Esophagus muscularis mucosa (tissue), 4 donors: Measurements from ENCODE around the gene CCDC9B. TPM values are rescaled to one million over a fixed set of nuclear protein-coding genes. Genes with fewer than 3 reads are reported as not detected.

ENCODE experiments used
- DNase-seq: peaks from one replicate; pipeline ENCODE4 v3.0.0-alpha.2; 2017; ENCODE audit errors: extremely low spot score
- H3K27ac ChIP-seq, 4 donors: fragments of 200-600 bp; sonication (generic); replicated peaks in 1 of 4; 1 replicate in 3 of 4; 2 replicates in 1 of 4; pipeline ENCODE4 v1.5.1; 2016 to 2019; ENCODE audit warnings: mild to moderate bottlenecking in 1 of 4
- H3K27me3 ChIP-seq, 4 donors: fragments of 200-600 bp; sonication (generic); one replicate each; pipeline versions ENCODE4 v1.5.1 to v1.6.0; 2016 to 2019
- H3K36me3 ChIP-seq, 4 donors: fragments of 200-600 bp; sonication (generic); one replicate each; pipeline ENCODE4 v1.5.1; 2016 to 2019
- H3K4me1 ChIP-seq, 4 donors: fragments of 200-600 bp; sonication (generic); one replicate each; pipeline ENCODE4 v1.5.1; 2016 to 2019
- H3K4me3 ChIP-seq, 4 donors: fragments of 200-600 bp; sonication (generic); 1 replicate in 2 of 4; 2 replicates in 2 of 4; pipeline ENCODE4 v1.5.1; 2016 to 2019; ENCODE audit warnings: mild to moderate bottlenecking in 4 of 4, moderate library complexity in 1 of 4
- H3K9me3 ChIP-seq, 4 donors: fragments of 200-600 bp; sonication (generic); 1 replicate in 3 of 4; 2 replicates in 1 of 4; pipeline ENCODE4 v1.5.1; 2016 to 2019
- EP300 ChIP-seq: sonication (generic); formaldehyde crosslinking; IDR thresholded peaks from one replicate; pipeline ENCODE4 v1.6.1; 2017; ENCODE audit warnings: antibody characterized with exemption
- POLR2A ChIP-seq: fragments of 450-650 bp; IDR thresholded peaks from one replicate; pipeline ENCODE4 v1.6.1; 2017; ENCODE audit warnings: antibody characterized with exemption, moderate library complexity, mild to moderate bottlenecking, low read depth
- POLR2AphosphoS5 ChIP-seq, 2 donors: sonication (generic); formaldehyde crosslinking; IDR thresholded peaks; one replicate each; pipeline ENCODE4 v1.6.1; 2017; ENCODE audit warnings: antibody characterized with exemption in 2 of 2
- WGBS: methylation state at CpG from one replicate; pipeline ENCODE4 v1.1.5; 2018; 5-methylcytosine and 5-hydroxymethylcytosine counted together
- intact Hi-C: fragments of 100-400 bp; cut with DNase I; formaldehyde crosslinking; loops from one replicate; pipeline ENCODE4 v1.15.1; 2023
- total RNA-seq, 4 donors: library from RNA; depleted of rRNA; stranded (reverse); fragments of >200 nt; gene quantifications; one replicate each; pipeline versions ENCODE4 v1.1.0 to v1.2.1, GENCODE V29; 2016
- TF ChIP-seq, protein P1 (sequence below), 3 experiments: fragments of 200-600 bp in 2 of 3; fragments of 450-650 bp in 1 of 3; sonication (generic) in 2 of 3; IDR thresholded peaks; one replicate each; pipeline ENCODE4 v1.5.1; 2017 to 2019; ENCODE audit warnings: antibody characterized with exemption in 3 of 3, mild to moderate bottlenecking in 2 of 3, moderate library complexity in 1 of 3

Gene CCDC9B
- total RNA-seq, 4 donors from 2014 or later, result 22.9 to 82.6 (median 56.3) TPM

DNA sequence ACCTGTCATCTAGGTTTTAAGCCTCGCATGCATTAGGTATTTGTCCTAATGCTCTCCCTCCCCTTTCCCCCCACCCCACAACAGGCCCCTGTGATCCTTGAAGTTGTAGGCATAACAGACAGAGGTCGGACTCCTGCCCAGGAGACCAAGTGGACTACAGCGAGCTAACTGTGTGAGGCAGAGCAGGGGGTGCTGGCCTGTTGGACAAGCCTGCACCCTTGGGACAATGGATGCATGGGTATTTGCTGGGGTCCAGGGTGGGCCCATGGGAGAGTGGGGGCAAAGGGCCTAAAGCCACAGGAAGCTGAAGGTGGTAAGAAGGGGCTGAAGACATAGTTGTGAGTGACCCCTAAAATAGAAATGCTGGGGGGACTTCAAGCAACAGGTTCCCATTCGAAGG lies 35.5 kb downstream of the CCDC9B start:
- Histone ChIP-seq H3K27ac (no peak overlapping the region), H3K4me1 (peaks cover 0 to 15% (median 7%) of the 10 kb centered on the region in 4 donors), H3K9me3 (peaks cover 0 to 5% (median 1%) of the 10 kb centered on the region in 4 donors), H3K27me3 (peaks cover 0 to 10% (median 0%) of the 10 kb centered on the region in 4 donors), H3K4me3 (no peak overlapping the region), H3K36me3 (no peaks in the 10 kb centered on the region)
- DNase-seq, result no peak
- intact Hi-C loops, result no loop called here
- WGBS, result 100% methylated on average over 3 of the region's 4 CpGs
- TF ChIP-seq POLR2AphosphoS5 (IDR thresholded peaks at IDR 0.05), result no peak
- no peak for TF ChIP-seq POLR2A
- TF ChIP-seq, protein P1, sequence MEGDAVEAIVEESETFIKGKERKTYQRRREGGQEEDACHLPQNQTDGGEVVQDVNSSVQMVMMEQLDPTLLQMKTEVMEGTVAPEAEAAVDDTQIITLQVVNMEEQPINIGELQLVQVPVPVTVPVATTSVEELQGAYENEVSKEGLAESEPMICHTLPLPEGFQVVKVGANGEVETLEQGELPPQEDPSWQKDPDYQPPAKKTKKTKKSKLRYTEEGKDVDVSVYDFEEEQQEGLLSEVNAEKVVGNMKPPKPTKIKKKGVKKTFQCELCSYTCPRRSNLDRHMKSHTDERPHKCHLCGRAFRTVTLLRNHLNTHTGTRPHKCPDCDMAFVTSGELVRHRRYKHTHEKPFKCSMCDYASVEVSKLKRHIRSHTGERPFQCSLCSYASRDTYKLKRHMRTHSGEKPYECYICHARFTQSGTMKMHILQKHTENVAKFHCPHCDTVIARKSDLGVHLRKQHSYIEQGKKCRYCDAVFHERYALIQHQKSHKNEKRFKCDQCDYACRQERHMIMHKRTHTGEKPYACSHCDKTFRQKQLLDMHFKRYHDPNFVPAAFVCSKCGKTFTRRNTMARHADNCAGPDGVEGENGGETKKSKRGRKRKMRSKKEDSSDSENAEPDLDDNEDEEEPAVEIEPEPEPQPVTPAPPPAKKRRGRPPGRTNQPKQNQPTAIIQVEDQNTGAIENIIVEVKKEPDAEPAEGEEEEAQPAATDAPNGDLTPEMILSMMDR (IDR thresholded peaks at IDR 0.05), result no peak
- no peak for TF ChIP-seq EP300

DNA sequence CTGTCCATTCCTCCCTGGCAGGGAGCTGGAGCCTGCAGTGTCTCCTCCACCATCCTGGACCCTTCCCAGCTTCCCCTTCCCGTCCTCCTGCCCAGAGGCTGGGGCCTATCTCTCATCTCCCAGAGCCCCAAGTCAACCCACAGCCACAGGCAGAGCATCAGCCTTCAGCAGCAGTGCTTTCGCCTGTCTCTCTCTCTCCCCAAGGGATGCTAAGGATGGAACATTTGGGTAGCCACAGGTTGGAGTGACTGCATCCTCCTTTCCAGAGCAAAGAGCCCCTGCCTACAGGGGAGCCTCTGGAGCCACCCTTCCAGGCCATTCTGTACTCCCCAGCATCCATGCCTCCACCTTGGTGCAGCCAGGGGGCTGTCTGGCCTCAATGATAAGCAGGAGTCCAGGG lies 37.2 kb downstream of the CCDC9B start:
- Histone ChIP-seq H3K36me3 (no peaks in the 10 kb centered on the region), H3K27me3 (peaks cover 0 to 9% (median 0%) of the 10 kb centered on the region in 4 donors), H3K4me1 (peaks cover 0 to 14% (median 4%) of the 10 kb centered on the region in 4 donors), H3K9me3 (peaks cover 0 to 5% (median 2%) of the 10 kb centered on the region in 4 donors), H3K4me3 (no peak overlapping the region), H3K27ac (no peak overlapping the region)
- no peak for DNase-seq
- no CpG with 5 or more reads among the region's 2 CpGs for WGBS
- TF ChIP-seq, protein P1 (IDR thresholded peaks at IDR 0.05), result no peak
- TF ChIP-seq POLR2AphosphoS5 (IDR thresholded peaks at IDR 0.05), result no peak
- no peak for TF ChIP-seq POLR2A
- TF ChIP-seq EP300, result no peak
- intact Hi-C loops, result no loop called here

DNA sequence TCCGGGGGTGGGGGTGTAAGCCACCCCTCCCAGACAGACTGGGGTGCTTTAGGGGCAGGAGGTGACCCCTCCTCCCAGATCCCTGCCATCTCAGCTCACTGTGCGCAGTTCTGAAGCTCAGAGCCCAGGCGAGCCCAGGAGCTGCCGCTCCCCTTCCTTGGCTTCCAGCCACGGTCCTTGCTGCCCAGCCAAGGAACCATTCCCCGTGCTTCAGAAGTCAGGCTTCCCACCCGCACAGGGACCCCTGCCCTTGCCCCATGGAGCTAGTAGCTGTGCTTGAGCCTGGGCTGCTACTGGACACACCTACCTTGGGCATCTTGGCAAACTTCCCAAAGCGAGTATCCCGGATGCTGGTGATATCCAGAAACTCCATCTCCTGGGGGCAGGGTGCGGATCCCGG lies 37.8 kb downstream of the CCDC9B start:
- Histone ChIP-seq H3K4me3 (no peak overlapping the region), H3K27ac (no peak overlapping the region), H3K9me3 (peaks cover 0 to 5% (median 2%) of the 10 kb centered on the region in 4 donors), H3K4me1 (peaks cover 0 to 12% (median 4%) of the 10 kb centered on the region in 4 donors), H3K36me3 (no peaks in the 10 kb centered on the region), H3K27me3 (peaks cover 0 to 9% (median 0%) of the 10 kb centered on the region in 4 donors)
- intact Hi-C loops, result no loop called here
- 64% methylated on average over 7 of the region's 11 CpGs for WGBS
- no peak for DNase-seq
- no peak for TF ChIP-seq POLR2AphosphoS5 (IDR thresholded peaks at IDR 0.05)
- TF ChIP-seq, protein P1 (IDR thresholded peaks at IDR 0.05), result no peak
- TF ChIP-seq EP300, result no peak
- no peak for TF ChIP-seq POLR2A

DNA sequence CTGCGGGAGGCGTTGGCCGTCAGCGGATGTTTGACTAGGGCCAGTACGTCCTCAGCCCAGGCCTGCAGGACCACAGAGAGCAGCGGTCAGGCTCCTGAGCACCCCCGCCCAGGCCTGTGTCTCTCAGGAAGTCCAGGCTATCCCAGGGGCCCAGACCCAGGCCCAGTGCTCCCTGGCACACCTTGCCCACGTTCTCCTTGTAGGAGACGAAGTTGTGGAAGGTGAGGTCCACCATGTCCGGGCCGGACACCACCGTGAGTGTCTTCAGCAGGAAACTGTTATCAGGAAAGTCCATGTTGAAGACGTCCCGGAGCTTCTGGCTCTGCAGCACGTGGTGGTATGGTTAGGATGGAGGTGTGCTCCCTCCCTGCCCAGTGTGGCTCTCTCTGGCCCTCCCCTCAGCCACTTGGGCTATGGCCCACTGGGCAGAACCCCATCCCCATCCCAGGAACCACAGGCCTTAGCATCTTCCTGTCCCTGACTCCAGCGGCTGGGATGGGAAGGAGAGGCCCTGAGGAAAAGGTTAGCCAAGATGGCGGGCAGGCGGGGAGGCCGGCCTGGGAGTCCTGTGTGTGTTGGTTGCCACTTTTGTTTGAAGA lies 38.4 kb downstream of the CCDC9B start:
- intact Hi-C loops, result no loop called here
- WGBS, result 90% methylated on average over 19 of the region's 19 CpGs
- no peak for DNase-seq
- H3K9me3 ChIP-seq, result peaks cover 0 to 5% (median 2%) of the 10 kb centered on the region in 4 donors
- no peak overlapping the region for H3K27ac ChIP-seq
- no peak overlapping the region for H3K4me3 ChIP-seq
- no peaks in the 10 kb centered on the region for H3K36me3 ChIP-seq
- peaks cover 0 to 6% (median 1%) of the 10 kb centered on the region in 4 donors for H3K4me1 ChIP-seq
- TF ChIP-seq EP300 (no peak), POLR2A (no peak), POLR2AphosphoS5 (IDR thresholded peaks at IDR 0.05) (no peak)
- TF ChIP-seq, protein P1 (IDR thresholded peaks at IDR 0.05), result no peak
- peaks cover 0 to 9% (median 0%) of the 10 kb centered on the region in 4 donors for H3K27me3 ChIP-seq
